ENCODE data around the gene OR2L2. TPM values are rescaled to one million over a fixed set of nuclear protein-coding genes. Genes with fewer than 3 reads are reported as not detected.

OR2L2 gene, protein sequence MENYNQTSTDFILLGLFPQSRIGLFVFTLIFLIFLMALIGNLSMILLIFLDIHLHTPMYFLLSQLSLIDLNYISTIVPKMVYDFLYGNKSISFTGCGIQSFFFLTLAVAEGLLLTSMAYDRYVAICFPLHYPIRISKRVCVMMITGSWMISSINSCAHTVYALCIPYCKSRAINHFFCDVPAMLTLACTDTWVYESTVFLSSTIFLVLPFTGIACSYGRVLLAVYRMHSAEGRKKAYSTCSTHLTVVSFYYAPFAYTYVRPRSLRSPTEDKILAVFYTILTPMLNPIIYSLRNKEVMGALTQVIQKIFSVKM
- under 0.01 TPM in 1 of 2 replicates, not detected in the other for total RNA-seq

DNA sequence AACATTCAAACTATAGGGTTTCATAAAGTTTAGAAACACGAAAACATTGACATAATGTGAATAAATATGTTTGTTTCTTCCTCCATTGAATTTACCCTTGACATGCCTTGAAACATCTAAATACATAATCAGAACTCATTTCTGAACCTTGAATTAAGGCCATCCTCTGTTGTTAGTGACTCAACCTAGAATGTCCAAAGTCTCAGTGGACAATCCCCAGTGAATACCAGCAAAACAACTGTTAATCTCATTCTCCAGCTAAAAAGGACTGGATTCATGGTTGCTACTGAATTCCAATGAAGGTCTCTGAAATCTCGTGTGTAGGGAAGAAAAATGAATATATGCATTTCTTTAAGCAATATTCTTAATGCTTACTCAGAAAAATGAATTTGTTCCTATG, at the start of gene OR2L2:
Gene OR2L2 (plus strand): TSS at position 301 of the 400 bp plus-strand sequence. CDS start 8,198 bp downstream, outside the sequence.

DNA sequence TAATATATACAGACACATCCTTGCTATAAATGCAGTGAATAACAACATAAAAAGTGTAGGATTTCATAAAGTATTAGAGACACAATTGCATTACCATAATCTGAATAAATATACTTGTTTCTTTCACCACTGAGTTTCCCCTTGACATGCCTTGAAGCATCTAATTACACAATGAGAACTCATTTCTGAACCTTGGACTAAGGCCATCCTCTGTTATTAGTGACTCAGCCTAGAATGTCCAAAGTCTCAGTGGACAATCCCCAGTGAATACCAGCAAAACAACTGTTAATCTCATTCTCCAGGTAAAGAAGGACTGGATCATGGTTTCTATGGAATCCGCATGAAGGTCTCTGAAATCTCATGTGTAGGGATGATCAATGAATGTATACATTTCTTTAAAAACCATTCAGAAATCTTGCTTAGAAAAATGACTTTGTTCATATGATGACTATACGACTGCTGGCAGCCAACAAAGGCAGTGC, 16.6 kb upstream of the OR2L2 start, which contains the start of gene OR2L5:
Gene OR2L5 (plus strand): TSS at position 432 of the 482 bp plus-strand sequence. CDS start 8,288 bp downstream, outside the sequence.

DNA sequence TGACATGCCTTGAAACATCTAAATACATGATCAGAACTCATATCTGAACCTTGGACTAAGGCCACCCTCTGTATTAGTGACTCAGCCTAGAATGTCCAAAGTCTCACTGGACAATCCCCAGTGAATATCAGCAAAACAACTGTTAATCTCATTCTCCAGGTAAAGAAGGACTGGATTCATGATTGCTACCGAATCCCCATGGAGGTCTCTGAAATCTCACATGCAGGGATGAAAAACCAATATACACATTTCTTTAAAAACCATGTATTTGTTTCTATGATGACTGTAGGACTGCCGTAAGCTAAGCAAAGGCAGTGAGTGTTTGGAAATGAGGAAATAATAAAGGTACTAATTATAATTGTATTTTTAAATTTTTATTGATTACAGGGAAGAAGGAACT, 16.7 kb downstream of the OR2L2 start, which contains the start of gene OR2L3:
Gene OR2L3 (plus strand): TSS at position 301 of the 400 bp plus-strand sequence. CDS start 13,846 bp downstream, outside the sequence.

Other genes starting within 250 kb of the OR2L2 start
- gene OR14A16, start 206.0 kb upstream of the OR2L2 start, total RNA-seq = not detected in 2 replicates
- gene OR11L1, start 188.2 kb upstream of the OR2L2 start, total RNA-seq = not detected in 2 replicates
- 0.37 and 0.66 TPM in 2 replicates for gene TRIM58, start 172.9 kb upstream of the OR2L2 start, total RNA-seq
- not detected in 2 replicates for gene OR2W3, start 134.5 kb upstream of the OR2L2 start, total RNA-seq
- not detected in 2 replicates for gene OR2T8, start 109.8 kb upstream of the OR2L2 start, total RNA-seq
- not detected in 2 replicates for gene OR2AJ1, start 105.2 kb upstream of the OR2L2 start, total RNA-seq
- 0.25 TPM in 1 of 2 replicates, not detected in the other for gene OR2L8, start 81.2 kb upstream of the OR2L2 start, total RNA-seq
- 0.25 TPM in 1 of 2 replicates, not detected in the other for gene OR2AK2, start 64.8 kb upstream of the OR2L2 start, total RNA-seq
- under 0.01 and 0.12 TPM in 2 replicates for gene OR2L5, start 16.4 kb upstream of the OR2L2 start, total RNA-seq
- 0.11 and 0.12 TPM in 2 replicates for gene OR2L3, start 16.8 kb downstream of the OR2L2 start, total RNA-seq
- gene OR2L13, start 65.1 kb downstream of the OR2L2 start, total RNA-seq = not detected in 2 replicates
- gene OR2M5, start 115.1 kb downstream of the OR2L2 start, total RNA-seq = not detected in 2 replicates
- gene OR2M2, start 144.8 kb downstream of the OR2L2 start, total RNA-seq = not detected in 2 replicates
- not detected in 2 replicates for gene OR2M3, start 167.2 kb downstream of the OR2L2 start, total RNA-seq
- not detected in 2 replicates for gene OR2M4, start 201.3 kb downstream of the OR2L2 start, total RNA-seq
- not detected in 2 replicates for gene OR2T33, start 247.9 kb downstream of the OR2L2 start, total RNA-seq